GM19467 (cell line): Measurements from ENCODE around the gene PPP1R14C.

Experiments
- ATAC-seq: cut with Tn5 transposase; IDR thresholded peaks from one replicate; pipeline ENCODE4 v1.9.1; 2021; ENCODE audit warnings: mild to moderate bottlenecking, moderate library complexity; ENCODE audit not compliant: unreplicated experiment

PPP1R14C gene

GRCh38 chr6:150245148-150245935, 102.5 kb downstream of the PPP1R14C start:
- no peak for ATAC-seq

- no peak for ATAC-seq
Measured at GRCh38 chr6:150247803-150248202, 105.0 kb downstream of the PPP1R14C start.

- ATAC-seq = no peak
Measured at GRCh38 chr6:150248300-150248699, 105.5 kb downstream of the PPP1R14C start.

GRCh38 chr6:150249261-150249660, 106.4 kb downstream of the PPP1R14C start:
- ATAC-seq = no peak

GRCh38 chr6:150250826-150251225, 108.0 kb downstream of the PPP1R14C start:
- ATAC-seq = no peak

GRCh38 chr6:150251566-150252186, 108.8 kb downstream of the PPP1R14C start:
- ATAC-seq = no peak

GRCh38 chr6:150252714-150253444, 110.0 kb downstream of the PPP1R14C start:
- no peak for ATAC-seq

- no peak for ATAC-seq
Measured at GRCh38 chr6:150253489-150253888, 110.6 kb downstream of the PPP1R14C start.

GRCh38 chr6:150254770-150255169, 111.9 kb downstream of the PPP1R14C start:
- no peak for ATAC-seq

GRCh38 chr6:150255840-150256239, 113.0 kb downstream of the PPP1R14C start:
- no peak for ATAC-seq

GRCh38 chr6:150256618-150257272, 113.9 kb downstream of the PPP1R14C start:
- ATAC-seq = no peak

GRCh38 chr6:150258381-150258780, 115.5 kb downstream of the PPP1R14C start:
- no peak for ATAC-seq

GRCh38 chr6:150260931-150261330, 118.1 kb downstream of the PPP1R14C start:
- ATAC-seq = no peak

GRCh38 chr6:150261997-150262697, 119.3 kb downstream of the PPP1R14C start:
- no peak for ATAC-seq

GRCh38 chr6:150263765-150264404, 121.0 kb downstream of the PPP1R14C start:
- ATAC-seq = no peak

- ATAC-seq = no peak
Measured at GRCh38 chr6:150266309-150266708, 123.5 kb downstream of the PPP1R14C start.

- ATAC-seq = no peak
Measured at GRCh38 chr6:150266963-150267685, 124.3 kb downstream of the PPP1R14C start.

GRCh38 chr6:150267686-150268561, 125.1 kb downstream of the PPP1R14C start:
- no peak for ATAC-seq
